ENCODE results near the gene PMPCB.

- TF ChIP-seq CTCF (conservative IDR thresholded peaks at IDR 0.05 in 1 of 2, IDR thresholded peaks at IDR 0.05 in 1 of 2; ENCODE audit: low read depth in 1 of 2, low read length in 2 of 2) (no peak), EZH2 (IDR thresholded peaks at IDR 0.05; ENCODE audit: low read length, missing control alignments) (no peak)
Observed at GRCh38 chr7:103299660-103300059, 2.4 kb downstream of the PMPCB start.
